ENCODE measurements around the gene FOXL3.

- TF ChIP-seq POLR2A (IDR thresholded peaks at IDR 0.05) (no peak), CTCF (IDR thresholded peaks at IDR 0.05) (no peak)
Observed at GRCh38 chr7:335358-336148, 45.6 kb downstream of the FOXL3 start.
